GM21825 (cell line): ENCODE measurements around the gene ALDH3A1.
A peak's percentile ranks its signal among the peaks of the same experiment; 100 is the strongest.

ENCODE experiments used
- ATAC-seq: cut with Tn5 transposase; IDR thresholded peaks from one replicate; pipeline ENCODE4 v1.9.1; 2021; ENCODE audit warnings: mild to moderate bottlenecking, moderate library complexity; ENCODE audit not compliant: unreplicated experiment

Gene ALDH3A1

DNA sequence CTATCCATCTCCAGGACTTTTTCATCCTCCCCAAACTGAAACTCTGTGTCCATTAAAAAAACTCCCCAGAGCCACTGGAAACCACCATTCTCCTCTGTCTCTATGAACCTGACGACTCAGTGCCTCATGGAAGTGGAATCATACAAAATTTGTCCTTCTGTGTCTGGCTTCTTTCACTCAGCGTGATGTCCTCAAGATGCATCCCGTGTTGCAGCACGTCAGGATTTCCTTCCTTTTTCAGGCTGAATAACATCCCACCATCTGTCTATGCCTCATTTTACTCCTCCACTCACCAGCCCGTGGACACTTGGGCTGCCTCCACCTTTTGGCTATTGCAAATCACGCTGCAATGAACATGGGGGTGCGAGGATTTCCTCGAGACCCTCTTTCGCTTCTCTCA, 12.6 kb upstream of the ALDH3A1 start:
- no peak for ATAC-seq

DNA sequence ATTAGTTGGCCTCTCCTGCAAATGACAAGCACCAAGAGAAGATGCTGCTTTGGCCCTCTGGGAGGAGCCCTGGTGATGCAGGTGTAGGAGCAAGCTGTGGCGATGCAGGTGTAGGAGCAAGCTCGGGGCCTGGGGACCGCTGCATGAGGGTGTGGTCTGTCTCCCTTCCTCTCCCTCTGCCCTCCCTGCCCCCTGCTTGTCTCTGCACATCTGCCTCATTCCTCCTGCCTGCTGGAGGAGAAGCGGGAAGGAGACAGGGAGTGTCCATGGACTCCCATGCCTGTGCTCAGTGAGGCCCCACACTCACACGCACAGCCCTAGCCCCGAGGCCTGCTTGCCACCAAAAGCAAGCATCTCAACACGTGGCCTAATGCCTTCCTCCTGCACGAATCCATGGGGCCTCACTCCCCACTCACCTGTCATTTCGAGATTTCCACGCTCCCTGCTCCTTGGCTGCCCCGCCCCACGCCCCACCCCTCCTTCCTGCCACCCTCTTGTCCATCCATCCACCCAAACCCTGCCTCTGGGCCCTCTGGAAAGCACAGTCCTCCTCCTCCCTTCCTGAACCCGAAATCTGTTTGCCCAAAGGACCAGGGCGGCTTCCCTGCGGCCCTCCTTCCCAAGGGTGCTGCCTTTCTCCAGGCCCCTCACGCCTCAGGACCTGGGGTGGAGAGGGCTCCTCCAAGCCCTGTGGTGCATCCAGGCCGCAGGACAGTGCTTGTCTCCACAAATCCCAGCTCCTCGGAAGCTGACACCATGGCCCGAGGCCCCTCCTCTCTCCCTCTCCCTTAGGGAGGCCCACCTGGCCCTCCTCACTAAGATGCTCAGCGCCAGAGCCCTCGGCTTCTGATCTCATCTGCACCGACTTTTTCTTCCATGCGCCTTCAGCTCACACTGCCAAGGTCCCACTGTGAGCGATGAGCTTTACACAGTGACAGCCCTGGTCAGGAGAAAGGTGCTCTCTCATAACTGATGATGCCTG, 11.8 kb upstream of the ALDH3A1 start:
- no peak for ATAC-seq

DNA sequence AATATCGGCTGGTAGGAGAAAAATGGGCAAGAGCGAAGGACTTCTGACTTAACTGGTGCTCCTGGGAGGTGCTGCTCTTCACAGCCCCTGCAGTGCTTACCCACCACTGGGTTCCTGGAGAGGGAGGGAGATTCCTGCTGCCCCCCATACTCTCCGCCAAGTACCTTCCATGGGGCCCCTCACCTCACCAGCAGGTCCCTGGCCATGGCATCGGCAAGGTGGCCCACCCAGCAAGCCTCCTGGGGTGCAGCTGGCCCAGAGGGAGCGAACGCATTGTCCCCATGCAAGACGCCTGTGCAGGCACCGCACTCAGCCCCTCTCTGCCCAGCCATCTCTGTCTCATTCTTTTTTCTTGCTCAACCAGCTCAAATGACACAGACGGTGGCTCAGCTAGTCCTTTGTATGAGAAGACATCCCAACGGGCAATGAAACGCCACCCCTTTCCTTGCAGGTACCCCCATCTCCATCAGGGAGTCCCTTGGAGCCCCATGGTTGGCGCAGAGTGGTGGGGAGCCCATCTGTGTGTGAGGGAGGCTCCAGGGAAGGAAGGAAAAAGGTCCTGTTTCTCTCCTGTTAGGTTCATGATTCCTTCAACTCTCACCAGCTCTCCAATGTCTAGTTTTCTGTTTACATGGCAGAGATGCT, 9.6 kb upstream of the ALDH3A1 start:
- ATAC-seq = no peak

DNA sequence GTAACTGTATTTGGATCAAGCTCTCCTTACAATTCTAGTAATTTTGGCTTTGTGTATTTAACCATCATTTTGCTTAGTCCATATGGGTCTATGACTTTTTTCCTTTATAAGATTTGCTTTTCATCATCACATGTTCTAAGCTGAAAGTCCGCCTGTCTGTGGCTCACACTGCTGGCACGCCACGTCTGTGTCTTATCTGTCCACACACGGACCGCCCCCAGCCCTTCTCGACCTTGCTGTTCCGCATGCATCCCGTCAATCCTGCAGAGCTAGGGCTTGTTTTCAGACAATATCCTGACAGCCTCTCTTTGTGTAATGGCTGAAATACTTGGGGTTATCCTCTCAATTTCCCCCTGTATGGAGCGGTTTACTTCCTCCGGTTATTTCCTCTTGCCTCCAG, 8.4 kb upstream of the ALDH3A1 start:
- ATAC-seq = no peak

DNA sequence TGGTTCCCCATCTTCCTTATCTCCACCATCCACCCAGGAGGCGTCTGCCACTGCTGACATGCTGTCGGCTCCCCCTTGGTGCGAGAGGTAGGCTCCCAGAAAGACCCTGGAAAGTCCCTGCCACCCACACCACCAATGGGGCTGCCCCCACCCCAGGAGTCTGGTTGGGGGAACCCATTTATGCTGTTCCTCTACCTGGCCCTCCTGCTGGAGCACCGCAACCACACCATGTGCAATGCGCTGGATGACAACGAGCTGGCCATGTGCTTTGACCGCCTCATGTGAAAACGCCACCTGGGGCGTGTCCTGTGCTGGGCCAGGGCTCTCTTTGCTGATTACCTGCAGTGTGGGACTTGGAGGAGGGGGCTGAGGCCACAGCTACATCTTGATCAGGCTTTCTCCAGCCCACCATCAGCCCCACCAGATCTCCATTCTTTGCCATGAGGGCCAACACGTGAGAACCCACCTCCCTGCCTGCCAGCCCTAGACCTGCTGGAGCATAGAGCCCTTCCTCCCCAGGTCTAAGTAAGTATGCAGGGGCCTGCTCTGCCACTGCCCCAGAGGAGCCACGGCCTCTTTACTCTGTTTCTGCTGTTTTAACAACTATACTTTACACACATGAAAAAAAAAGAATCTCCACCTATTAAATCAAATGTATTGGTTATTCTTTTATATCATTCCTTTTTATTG, 7.9 kb upstream of the ALDH3A1 start:
- ATAC-seq = no peak

DNA sequence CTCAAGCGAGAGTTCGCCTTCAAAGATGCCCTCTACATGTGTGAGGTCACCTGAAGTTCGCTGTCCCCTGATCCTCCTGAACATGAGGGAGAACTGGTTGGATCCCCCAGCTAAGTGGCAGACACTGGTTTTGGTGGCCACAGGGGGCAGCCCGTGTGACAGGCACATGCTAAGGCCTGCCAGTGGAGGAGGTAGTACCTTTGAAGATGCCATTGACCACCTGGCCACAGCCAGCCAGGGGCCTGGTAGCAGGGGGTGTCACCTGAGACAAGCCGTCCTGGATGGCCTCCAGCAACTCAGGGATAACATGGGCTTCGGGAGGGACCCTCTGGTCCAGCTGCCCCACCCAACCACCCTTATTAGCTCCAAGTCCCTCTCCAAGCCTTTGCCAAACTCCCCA, 7.3 kb upstream of the ALDH3A1 start:
- no peak for ATAC-seq

DNA sequence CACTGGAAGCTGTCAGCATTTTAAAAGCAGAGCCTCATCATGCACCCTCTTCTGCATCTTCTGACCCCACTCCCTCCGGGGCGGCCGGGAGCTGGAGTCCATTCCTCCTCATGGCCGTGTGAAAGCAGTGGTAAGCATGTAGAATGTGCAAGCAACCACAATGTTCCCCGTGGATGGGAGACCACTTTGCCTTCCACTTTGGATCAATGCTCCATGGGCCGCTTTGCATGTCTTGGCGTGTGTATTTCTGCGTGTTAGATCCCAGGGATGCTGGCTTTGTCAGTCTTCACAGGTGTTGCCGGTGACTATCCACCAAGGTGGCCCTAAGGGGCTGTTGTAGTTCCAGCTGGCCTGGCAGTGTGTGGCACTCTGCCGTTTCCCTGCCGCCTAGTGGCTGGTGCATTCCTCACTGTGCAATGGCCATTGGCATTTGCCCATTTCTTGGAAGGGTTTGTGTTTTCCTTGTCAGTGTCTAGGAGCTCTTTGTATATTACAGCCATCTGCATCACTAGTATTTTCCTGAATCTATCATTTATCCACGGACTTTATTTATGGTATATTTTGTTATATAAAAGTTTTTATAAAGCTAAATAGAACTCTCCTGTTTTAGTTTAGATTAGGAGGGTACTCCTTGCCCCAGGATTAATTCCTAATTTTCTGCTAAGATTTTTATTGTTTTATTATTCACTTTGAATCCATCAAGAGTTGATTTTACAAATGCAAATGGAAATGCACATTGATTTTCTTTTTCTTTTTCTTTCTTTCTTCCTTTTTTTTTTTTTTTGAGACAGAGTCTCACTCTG, 5.8 kb upstream of the ALDH3A1 start:
- ATAC-seq = no peak

DNA sequence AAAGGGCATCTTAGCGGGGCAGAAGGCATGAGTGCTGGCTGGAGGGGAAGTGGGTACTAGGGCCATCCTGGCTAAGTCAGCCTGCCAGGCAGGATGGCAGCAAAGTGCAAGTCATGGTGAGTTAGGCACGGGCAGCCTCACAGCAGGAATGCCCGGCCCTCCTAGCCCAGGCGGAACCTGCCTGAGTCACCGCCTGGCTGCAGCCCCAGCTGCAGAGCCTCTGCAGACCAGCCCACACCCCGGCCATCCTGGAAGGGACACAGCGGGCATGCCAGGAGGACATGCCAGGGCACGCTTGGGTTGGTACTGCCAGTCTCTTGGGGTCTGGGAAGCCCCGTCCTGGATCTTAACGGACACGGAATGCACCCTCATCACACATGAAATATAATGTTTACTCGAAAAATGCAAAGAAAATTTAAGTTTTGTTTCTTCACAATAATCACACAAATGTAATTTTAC, 5.0 kb upstream of the ALDH3A1 start:
- ATAC-seq = no peak

DNA sequence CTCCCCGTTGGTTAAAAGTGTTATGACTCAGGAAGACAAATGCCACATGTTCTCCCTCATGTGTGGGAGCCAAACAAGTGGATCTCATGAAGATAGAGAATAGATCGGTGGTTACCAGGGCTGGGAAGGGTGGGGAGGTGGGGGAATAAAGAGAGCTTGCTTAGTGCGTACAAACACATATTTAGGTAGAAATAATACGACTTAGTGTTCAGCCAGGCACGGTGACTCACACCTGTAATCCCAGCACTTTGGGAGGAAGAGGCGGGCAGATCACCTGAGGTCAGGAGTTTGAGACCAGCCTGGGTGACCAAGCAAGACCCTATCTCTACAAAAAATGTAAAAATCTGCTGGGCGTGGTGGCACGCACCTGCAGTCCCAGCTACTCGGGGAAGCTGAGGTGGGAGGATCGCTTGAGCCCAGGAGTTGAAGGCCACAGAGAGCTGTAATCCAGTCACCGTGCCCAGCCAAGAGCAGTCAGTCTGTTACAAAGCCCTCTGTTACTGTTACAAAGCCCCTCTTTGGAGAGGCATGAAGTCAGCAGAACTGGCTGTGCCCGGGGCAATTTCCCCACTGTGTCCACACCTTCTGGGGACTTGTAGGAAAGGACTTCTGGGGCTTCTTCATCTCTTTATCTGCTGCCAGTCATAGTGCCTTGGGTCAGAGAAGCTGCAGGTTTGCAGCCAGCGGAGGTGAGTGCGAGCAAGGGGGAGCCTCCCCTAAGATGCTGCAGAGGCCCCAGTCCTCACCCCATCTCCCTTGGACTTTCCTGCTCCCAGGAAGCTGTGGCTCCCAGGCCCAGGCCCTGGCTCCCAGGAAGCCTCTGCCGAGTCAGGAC, 4.3 kb upstream of the ALDH3A1 start:
- no peak for ATAC-seq

DNA sequence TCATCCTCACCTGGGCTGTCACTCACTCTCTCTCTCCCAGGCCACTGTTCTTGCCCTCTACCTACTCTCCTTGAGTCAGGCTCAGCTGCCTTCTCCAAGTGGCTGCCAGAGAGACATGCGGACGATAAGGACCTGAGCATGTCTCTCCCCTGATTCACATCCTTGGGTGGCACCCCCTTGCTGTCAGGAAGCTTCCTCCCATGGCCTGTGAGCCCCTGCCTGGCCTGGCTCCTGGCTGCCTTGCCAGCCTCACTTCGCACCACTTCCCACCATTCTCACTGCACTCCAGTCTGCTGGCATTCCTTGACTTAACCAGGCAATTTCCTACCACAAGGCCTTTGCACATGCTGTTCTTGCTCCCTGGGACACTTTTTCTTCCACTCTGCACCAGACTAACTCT, 2.7 kb upstream of the ALDH3A1 start:
- ATAC-seq = no peak

DNA sequence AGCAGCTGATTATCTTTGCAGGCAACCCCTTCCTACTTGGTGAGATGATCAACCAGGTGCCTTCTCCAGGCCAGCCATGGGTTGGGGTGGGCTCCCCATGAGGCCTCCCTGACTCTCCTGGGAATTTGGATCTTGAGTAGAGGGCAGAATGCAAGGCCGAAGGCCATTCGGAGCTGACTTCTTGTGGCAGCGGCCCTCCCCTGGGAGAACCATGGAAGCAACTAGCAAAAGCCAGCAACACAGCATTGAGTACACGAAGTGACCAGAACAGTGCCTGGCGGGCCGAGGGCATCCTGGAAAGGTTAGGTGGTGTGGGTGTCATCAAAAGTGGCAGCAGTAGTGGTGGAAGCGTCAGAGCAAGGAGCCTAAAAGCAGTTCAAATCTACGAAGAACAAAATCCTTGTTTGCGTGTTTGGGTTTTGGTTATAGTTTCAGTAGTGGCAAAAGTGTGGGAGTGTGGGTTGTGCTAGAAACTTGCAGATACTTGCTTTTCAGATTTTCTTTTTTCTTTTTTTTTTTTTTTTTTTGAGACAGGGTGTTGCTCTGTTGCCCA, 2.0 kb upstream of the ALDH3A1 start:
- ATAC-seq = no peak

DNA sequence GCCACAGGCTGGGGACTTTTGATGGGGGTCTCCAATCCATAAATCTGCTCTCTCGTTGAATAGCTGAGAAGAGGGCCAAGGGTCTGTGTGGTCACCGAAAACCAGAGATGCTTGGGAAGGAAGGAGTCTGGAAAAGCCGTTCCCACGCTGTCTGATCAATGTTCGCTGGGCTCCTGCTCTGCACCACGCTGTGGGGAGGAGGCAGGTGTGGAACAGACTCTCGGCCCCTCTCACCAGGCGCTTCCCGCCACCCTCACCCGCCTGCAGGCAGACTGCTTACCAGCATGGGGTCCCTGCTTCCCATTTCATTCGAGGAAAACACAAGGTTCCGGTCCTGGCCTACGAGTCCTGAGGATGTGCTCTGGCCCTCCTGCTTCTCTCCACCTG, 702 bp upstream of the ALDH3A1 start:
- no peak for ATAC-seq

DNA sequence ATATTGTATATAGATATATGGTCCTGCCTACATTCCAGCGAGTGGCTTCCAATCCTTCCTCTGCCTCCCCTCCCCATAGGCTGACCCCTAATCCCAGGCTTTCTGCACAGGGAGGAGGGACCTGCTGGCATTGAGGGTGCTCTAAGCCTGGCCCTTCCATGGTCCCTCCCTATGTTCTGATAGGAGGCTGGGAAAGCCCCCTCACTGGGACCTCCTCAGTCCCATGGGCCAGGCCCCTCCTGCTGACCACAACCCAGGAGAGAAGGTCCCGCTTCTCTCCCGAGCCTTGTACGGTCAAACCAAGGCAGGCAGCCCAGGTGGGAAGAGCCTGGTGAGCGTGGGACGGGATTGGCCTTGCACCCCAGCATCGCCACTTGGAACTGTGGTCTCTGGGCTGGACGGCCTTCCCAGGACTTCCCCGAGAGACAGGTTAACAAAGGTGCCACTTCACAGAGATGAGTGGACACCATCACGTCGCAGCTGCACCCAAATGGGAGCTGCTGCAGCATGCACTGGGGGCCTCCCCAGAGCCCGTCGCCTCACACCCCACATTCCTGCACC, 859 bp downstream of the ALDH3A1 start:
- ATAC-seq = no peak

DNA sequence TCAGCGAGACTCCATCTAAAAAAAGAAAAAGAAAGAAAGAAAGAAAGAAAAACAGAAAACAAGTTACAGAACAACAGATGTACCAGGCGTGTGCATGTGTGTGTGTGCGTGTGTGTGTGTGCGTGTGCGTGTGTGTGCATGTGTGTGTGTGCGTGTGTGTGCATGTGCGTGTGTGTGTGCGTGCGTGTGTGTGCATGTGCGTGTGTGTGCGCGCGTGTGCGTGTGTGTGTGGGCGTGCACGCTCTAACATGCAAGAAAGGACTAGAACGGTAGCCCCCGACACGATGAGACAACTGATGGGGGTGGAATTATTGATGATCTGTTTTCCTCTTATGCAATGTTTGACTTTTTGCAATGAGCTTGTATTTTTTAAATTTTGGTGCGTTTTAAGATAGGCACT, 1.6 kb downstream of the ALDH3A1 start:
- ATAC-seq = no peak

DNA sequence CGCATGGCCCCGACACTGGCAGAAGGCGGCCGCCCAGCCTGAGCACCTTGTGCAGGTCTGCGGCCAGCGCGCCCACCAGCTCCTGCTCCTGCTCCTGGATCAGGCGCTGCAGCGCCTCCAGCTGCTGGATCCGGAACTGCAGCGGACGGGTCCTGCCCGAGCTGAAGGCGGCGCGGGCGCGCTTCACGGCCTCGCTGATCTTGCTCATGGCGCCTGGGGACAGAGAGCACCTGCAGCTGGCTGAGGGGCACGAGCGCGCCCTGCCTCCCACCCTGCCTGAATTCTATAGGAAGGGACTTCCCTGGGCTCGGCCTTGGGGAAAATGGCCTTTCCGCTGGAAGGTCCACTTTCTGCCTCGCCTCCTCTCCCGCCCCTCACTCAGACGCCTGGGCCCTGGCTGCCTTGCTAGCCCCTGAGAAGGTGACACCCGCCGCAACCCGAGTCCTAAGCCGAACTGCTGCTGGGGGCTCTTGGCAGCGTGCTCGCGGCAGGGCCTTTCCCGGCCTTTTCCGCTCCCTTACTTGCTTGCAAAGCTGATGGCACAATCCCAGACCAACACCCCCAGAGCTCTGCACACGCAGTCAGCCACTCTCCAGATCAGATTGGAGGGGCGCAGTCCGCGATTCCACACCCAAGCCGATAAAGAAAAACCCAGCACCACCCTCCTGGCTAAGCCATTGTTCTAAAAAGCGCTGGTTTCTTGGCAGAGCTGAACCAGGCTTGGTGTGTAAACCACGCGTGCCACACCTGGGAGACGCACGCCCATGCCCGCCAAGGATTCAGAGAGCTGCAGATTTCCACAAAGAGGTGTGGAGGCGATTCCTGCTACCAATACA, 3.0 kb downstream of the ALDH3A1 start:
- peak; percentile 68 for ATAC-seq

DNA sequence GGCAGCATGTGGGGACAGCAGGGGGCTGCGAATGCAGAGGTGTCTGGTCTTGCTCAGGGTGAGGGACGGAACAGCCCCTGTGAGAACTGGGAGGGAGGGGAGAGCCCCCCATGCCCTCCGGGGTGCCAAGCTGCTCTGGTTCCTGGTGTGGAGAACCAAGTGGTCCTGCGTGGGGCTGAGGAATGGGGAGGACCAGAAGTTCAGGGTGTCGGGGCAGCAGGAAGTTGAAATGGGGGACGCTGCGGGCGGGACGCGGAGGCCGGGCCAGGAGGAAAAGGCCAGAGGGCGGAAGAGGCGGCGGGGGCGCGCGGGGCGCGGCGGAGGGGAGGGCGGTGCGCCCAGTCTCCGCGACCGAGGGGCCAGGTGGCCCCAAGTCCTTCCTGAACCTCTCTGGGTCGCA, 3.6 kb downstream of the ALDH3A1 start:
- no peak for ATAC-seq

DNA sequence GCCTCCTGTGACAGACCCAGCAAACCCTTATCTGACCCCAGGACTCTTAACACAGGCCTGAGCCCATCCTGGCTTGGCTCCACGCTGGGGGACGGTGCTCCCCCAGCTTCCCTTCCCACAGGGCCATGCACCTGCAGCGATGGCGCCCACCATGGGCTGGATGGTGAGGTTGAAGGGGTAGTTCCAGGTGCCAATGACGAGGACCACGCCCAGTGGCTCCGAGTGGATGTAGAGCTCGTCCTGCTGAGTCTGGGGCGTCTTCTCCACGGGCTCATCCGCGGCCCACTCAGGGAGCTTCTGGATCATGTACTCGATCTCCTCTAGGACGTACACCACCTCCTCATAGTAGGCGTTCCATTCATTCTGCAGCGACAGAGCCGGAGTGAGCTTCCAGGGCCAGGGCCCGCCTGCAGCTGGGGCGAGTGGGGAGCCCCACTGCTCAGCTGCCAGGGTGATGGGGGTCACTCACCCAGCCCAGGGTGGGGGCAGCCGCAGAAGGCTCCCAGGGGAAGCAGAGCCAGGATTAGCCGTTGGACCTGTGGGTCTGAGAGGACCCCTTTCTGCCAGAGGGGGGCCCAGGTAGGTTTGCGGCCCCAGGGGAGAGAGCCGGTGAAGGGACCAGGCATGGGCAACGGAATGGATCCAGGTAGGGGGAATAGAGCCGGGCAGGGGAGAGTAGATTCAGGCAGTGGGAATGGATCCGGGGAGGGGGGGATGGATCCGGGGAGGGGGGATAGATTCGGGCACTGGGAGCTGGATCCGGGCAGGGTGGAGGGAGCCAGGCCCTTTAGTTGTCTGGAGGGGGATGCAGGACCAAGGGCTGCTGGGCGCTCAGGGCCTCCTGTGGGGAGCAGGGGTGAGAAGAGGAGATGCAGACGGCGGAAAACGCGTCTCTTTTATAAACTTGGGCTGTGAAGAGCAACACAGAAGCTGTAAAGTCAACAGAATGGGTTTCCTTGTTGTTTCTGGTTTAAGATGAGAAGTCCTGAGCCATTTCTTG, 4.7 kb downstream of the ALDH3A1 start:
- no peak for ATAC-seq
